NCI-H526 treated with DMSO at 0.1 percent for 48 hours (cell line): ENCODE results near the gene TBC1D4.
"Not testable (repeated sequence)": the region's sequence is repeated elsewhere in the genome, so short reads cannot be mapped to it uniquely, and the experiment has no call there.

Source experiments
- DNase-seq: peaks from one replicate; lab custom pipeline; 2025; lab: John Stamatoyannopoulos, UW

Gene TBC1D4

DNA sequence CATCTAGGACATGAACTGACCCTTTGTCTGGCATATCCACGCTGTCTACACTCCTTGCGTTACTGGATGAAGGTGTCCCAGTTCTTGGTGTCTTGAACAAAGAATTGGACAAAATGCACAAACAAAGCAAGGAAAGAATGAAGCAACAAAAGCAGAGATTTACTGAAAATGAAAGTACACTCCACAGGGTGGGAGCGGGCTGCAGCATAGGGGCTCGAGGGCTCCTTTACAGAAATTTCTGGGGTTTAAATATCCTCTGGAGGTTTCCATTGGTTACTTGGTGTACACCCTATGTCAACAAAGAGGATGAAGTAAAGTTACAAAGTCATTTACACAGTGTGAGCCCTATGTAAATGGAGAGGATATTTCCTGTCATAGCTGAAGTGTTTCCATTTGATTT is 208.3 kb downstream of the TBC1D4 start:
- not testable (repeated sequence) for DNase-seq

DNA sequence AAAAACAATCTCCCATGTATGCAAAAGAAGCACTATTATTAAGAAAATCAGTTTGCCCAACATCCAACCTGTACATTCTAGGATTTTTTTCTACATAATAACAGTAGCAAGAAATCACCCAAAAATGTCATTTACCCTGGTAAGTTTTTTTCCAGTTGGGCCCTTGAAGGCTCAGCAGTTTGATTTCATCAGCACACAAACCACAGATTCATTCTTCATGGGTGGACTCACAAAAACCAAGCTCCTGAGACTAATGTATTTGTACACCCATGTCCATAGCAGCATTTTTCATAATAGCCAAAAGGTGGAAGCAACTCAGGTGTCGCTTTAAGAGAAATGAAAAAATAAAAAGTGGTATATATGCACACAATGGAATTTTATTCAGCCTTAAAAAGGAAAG is 210.1 kb downstream of the TBC1D4 start:
- no peak for DNase-seq

DNA sequence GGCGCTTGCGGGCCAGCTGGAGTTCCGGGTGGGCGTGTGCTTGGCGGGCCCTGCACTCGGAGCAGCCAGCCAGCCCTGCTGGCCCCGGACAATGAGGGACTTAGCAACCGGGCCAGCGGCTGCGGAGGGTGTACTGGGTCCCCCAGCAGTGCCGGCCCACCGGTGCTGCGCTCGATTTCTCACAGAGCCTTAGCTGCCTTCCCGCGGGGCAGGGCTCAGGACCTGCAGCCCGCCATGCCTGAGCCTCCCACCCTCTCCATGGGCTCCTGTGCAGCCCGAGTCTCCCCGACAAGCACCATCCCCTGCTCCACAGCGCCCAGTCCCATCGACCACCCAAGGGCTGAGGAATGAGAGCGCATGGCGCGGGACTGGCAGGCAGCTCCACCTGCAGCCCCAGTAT is 213.5 kb downstream of the TBC1D4 start:
- DNase-seq, result not testable (repeated sequence)

DNA sequence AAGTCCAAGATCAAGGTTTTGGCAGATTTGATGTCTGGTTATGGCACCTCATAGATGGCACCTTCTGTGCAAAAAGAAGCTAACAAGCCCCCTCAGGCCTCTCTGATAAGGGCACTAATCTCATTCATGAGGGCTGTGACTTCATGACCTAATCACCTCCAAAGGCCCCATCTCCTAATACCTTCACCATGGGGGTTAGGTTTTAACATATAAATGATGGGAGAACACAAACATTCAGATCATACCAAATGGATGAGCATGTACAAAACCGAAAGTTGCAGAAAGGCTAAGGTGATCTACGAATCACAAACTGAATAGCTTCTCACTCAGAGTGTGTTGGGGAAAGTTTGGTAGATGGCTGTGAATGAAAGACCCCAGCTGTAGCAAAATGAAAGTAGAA is 217.4 kb downstream of the TBC1D4 start:
- DNase-seq, result no peak

DNA sequence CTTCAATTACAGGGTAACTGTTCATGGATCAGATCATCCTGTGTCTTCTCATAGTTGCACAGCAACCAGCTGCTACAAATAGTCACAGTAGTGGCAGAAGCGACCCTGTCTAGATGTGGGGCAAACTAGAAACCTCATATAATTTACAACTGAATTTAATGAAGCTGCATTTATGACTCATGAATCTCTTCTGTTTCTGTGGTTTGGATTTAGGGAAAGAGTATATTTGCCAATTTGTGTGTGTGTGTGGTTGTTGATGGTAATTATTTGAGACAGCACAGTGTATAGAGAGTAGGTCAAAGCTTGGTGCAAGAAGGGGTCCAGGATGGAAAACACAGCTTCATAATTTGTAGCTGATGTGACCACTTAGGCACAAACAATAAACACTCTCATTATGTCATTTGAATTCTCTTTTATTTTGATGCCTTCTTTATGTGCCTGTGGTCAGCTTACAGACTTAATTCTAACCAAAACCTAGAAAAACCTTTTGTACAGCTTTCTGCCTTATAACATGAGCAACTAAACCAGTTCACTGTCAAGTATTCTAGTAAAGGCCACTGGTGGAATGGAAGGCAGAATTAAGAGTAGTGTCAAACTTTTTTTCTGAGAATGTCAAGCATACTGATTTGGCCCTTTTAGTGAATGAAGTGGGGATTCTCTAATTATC is 218.1 kb downstream of the TBC1D4 start:
- DNase-seq, result no peak

DNA sequence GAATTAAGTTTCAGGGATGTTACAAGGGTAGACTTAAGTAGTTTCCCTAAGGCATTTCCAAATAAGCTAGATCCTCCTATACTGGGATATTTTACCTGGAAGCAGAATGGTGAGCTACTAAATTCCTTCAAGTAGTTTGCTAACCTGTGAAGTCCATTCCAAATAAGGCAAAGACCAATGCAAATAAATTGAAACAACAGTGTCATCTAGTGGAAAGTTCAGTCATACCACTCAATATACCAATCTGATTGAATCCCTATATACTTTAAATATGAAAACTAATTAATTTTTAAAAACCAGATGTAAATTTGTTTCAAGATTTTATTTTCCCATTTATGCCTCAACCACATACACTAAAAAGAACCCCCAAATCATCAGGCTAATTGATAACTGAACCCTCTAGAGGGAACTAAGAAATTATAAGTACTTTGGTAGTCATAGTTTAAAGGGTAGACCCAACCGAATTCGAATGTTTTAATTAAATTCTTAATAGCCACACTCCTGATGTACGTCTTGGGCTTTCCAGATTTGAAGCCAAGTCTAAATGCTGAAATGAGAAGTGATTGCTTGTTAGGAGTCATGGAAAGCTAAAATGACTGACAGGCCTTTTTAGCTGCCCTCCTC is 223.7 kb downstream of the TBC1D4 start:
- DNase-seq, result peak; percentile 67

DNA sequence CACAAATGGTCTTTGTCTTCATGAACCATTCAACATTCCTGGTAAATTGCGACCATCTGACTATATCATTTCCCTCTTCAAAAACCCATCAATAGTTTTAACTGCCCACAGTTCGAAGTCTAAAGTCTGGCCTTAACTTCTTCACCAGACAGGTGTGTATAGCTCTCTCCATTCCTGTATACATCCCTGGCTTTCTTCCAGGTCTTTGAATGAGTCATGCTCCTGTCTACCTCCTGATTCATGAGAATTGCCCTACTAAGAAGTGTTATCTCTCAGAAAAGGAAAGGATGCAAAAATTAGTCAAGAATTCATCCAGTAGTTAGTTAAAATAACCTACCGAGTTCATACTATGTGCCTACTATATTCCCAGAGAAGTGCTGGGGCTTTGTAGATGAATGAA is 225.0 kb downstream of the TBC1D4 start:
- DNase-seq, result no peak

DNA sequence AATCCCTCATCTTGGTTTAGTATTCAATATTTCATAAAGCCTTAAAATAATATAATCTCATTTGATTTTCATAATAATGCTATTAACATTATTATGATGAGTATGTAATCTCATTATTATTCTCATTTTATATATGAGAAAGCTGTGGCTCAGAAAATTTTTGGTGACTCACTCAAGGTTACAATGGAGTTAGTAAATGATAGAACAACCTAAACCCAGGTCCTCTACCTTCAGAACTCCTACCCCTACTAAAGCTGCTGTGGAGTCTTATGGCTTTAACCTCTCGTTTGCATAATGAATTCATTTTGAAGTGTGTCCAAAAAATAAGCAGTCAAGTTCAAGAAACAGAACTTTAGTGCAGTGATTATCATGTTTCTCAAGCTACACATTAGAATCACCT is 226.3 kb downstream of the TBC1D4 start:
- no peak for DNase-seq

DNA sequence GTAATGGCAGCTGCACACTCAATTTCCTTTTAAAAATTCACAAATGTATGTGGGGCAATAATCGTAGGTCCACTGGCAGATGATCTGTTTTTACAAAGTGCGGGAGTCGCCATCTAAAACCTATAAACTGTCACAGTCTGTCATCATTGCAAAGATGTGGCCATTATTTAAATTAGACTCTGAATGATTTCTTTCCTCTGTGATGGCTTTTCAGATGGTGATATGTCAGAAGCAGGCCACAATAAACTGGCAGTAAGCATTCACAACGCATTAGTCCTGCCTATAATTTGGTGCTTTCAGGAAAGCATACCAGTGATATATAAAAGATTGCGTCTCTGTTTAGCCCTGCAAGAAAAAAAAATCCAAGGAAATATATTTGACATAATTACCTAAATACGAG is 226.8 kb downstream of the TBC1D4 start:
- no peak for DNase-seq

DNA sequence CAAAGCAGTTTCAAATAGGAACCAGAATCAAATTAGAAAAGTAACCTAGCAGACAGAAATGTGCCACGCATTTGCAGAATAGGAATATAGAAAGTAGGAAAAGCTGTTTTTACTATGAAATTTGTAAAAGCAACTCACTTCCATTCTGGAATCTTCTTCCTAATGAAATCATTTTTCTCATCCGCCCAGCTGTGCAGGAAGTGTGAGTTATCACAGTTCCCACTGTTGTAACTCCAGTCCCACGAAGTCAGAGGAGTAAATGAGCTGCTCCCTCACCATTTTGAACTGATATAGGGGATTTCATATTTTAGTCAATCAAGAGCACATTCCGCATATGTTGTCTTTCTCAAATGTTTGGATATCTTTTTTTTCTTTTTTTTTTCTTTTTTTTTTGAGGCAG is 230.8 kb downstream of the TBC1D4 start:
- DNase-seq, result no peak

DNA sequence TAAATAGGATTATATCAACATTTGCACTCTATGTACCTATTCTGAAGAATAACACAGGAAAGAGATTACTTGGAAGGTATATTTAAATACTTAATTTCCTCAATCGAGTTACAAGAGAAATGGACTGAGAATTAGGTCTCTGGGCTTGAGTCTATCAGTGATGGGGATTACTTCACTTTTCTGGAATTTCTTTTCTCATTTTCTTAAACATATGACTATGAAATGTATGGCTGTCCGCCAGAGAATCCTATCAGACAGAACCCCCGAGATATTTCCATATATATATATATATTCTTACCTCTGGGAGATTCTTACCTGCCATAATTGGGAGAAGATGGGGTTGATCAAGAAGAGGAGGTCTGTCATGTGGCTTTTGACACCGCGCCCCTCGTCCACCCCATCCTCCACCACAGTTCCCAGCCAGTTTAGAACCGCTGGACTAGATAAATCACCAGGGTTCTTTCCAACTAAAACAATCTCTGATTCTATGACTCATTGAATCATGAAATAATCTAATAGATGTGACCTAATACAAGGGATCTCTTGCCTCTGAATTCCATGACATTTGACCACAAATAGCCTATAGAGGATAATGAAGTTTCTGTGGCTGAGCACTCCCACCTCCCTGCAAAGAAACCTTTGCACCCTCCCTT is 231.3 kb downstream of the TBC1D4 start:
- no peak for DNase-seq

DNA sequence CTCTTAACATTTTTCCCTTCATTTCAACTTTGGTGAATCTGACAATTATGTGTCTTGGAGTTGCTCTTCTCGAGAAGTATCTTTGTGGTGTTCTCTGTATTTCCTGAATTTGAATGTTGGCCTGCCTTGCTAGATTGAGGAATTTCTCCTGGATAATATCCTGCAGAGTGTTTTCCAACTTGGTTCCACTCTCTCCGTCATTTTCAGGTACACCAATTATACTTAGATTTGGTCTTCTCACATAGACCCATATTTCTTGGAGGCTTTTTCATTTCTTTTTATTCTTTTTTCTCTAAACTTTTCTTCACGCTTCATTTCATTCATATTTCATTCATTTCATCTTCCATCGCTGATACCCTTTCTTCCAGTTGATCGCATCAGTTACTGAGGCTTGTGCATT is 236.4 kb downstream of the TBC1D4 start:
- not testable (repeated sequence) for DNase-seq

DNA sequence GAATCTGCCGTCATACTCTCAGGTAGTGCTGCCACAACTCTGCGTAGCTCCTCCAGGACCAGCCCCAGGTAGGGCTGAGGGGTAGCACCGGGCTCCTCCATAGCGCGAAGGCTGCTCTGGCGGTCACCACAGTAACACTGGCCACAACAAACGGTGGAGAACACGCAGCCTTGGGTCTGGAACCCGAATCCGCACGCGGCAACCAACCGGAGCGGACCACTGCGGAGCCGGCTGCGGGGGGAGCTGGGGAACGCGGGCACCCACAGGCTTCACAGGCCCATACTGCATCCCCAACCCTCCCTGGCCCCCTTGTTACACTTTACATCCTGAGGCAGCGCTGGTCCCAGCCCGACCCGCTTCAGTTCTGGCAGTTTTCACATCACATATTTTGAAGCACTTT is 241.7 kb downstream of the TBC1D4 start:
- not testable (repeated sequence) for DNase-seq

DNA sequence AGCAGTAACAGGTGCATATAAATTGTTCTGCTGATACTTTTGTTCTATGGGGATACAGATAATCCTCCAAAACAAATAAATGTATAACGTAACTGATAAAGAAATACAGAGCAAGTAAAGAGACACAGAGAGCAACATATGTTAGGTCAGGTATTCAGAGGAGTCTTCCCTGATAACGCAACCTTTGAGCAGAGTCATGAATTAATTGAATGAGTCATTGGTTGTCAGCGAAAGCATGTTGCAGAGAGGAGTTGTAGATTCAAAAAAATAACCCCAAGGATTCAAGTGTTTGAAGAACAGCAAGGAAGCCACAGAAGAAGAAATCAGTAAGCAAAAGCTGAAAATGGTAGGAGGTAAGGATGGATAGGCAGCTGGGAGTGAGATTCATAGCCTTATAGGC is 245.2 kb downstream of the TBC1D4 start:
- no peak for DNase-seq
